Thoracic aorta (tissue), 2 donors: ENCODE data around the gene NUCB1. TPM values are rescaled to one million over a fixed set of nuclear protein-coding genes. Genes with fewer than 3 reads are reported as not detected.
"Not testable (repeated sequence)": the region's sequence is repeated elsewhere in the genome, so short reads cannot be mapped to it uniquely, and the experiment has no call there.

Experiments
- ATAC-seq: fragments of 150-250 bp; one replicate; pipeline ENCODE4 v1.8.0; 2017; ENCODE audit warnings: low read depth; ENCODE audit not compliant: insufficient number of reproducible peaks, low FRiP score
- DNase-seq: peaks from one replicate; pipeline ENCODE4 v3.0.0-alpha.2; 2020; ENCODE audit warnings: low spot score
- H3K27ac ChIP-seq, 2 donors: fragments of 200-600 bp; sonication (generic); 1 replicate in 1 of 2; 2 replicates in 1 of 2; pipeline ENCODE4 v1.5.1; 2016; ENCODE audit warnings: mild to moderate bottlenecking in 2 of 2, moderate library complexity in 2 of 2
- H3K27me3 ChIP-seq: fragments of 200-600 bp; sonication (generic); replicated peaks from 2 replicates; pipeline ENCODE4 v1.6.0; 2016; ENCODE audit warnings: mild to moderate bottlenecking; ENCODE audit not compliant: insufficient read depth
- H3K36me3 ChIP-seq: fragments of 200-600 bp; sonication (generic); one replicate; pipeline ENCODE4 v1.5.1; 2016
- H3K4me1 ChIP-seq, 2 donors: fragments of 200-600 bp; sonication (generic); 1 replicate in 1 of 2; 2 replicates in 1 of 2; pipeline versions ENCODE4 v1.5.1 to v1.6.0; 2016; ENCODE audit warnings: low read depth in 2 of 2, mild to moderate bottlenecking in 1 of 2; ENCODE audit not compliant: control insufficient read depth in 1 of 2
- H3K4me3 ChIP-seq: fragments of 200-600 bp; sonication (generic); 2 replicates; pipeline ENCODE4 v1.5.1; 2016; ENCODE audit warnings: mild to moderate bottlenecking
- H3K9me3 ChIP-seq: fragments of 200-600 bp; sonication (generic); 2 replicates; pipeline ENCODE4 v1.5.1; 2016
- CTCF ChIP-seq: fragments of 200-600 bp; sonication (generic); IDR thresholded peaks from one replicate; pipeline ENCODE4 v1.5.1; 2019; ENCODE audit warnings: antibody characterized with exemption
- total RNA-seq, 2 donors: library from RNA; depleted of rRNA; stranded (reverse); fragments of >200 nt; gene quantifications; one replicate each; pipeline versions ENCODE4 v1.1.0 to v1.2.3, GENCODE V29; 2016

NUCB1 gene
- total RNA-seq, 2 donors from 2014 or later: 415 to 671 TPM

- peaks cover 2 to 14% of the 10 kb centered on the region in 2 donors for H3K4me1 ChIP-seq
- no peaks in the 10 kb centered on the region for H3K27me3 ChIP-seq
- ATAC-seq: no peak
- DNase-seq: no peak
- H3K27ac ChIP-seq: no peak overlapping the region
- no peaks in the 10 kb centered on the region for H3K9me3 ChIP-seq
- H3K4me3 ChIP-seq: peak overlapping the region; percentile 72
- no peak for TF ChIP-seq CTCF
- no peaks in the 10 kb centered on the region for H3K36me3 ChIP-seq
These were observed 3.9 kb upstream of the NUCB1 start for GRCh38 chr19:48896191-48896720.

- peaks cover 6 to 24% of the 10 kb centered on the region in 2 donors for H3K4me1 ChIP-seq
- H3K36me3 ChIP-seq: no peaks in the 10 kb centered on the region
- DNase-seq: no peak
- no peaks in the 10 kb centered on the region for H3K9me3 ChIP-seq
- no peak for TF ChIP-seq CTCF
- no peak overlapping the region for H3K4me3 ChIP-seq
- no peaks in the 10 kb centered on the region for H3K27me3 ChIP-seq
- ATAC-seq: no peak
- H3K27ac ChIP-seq: no peak overlapping the region
These were observed 2.9 kb upstream of the NUCB1 start for GRCh38 chr19:48897181-48897580.

GRCh38 chr19:48899386-48899749 is 744 bp upstream of the NUCB1 start:
- Histone ChIP-seq H3K4me3 (peak overlapping the region; percentile 99), H3K4me1 (peaks cover 13 to 33% of the 10 kb centered on the region in 2 donors), H3K27ac (peak overlapping the region; percentile 81 to 98)
- ATAC-seq, H3K27me3 ChIP-seq, H3K36me3 ChIP-seq, DNase-seq, H3K9me3 ChIP-seq: not testable (repeated sequence)

GRCh38 chr19:48900477-48901406 is 630 bp downstream of the NUCB1 start:
- H3K4me3 ChIP-seq: peak overlapping the region; percentile 99
- peak; percentile 9 for ATAC-seq
- no peaks in the 10 kb centered on the region for H3K9me3 ChIP-seq
- peaks cover 13 to 27% of the 10 kb centered on the region in 2 donors for H3K4me1 ChIP-seq
- DNase-seq: no peak
- H3K27me3 ChIP-seq: no peaks in the 10 kb centered on the region
- H3K36me3 ChIP-seq: peaks cover 14% of the 10 kb centered on the region
- no peak for TF ChIP-seq CTCF
- peak overlapping the region; percentile 81 to 98 for H3K27ac ChIP-seq

GRCh38 chr19:48902291-48902690 is 2.2 kb downstream of the NUCB1 start:
- not testable (repeated sequence) for H3K9me3 ChIP-seq, H3K27ac ChIP-seq, ATAC-seq, H3K27me3 ChIP-seq, DNase-seq
- Histone ChIP-seq H3K4me3 (peak overlapping the region; percentile 31), H3K4me1 (peaks cover 13 to 25% of the 10 kb centered on the region in 2 donors), H3K36me3 (peaks cover 26% of the 10 kb centered on the region)

- H3K4me3 ChIP-seq, H3K27me3 ChIP-seq, DNase-seq, H3K9me3 ChIP-seq, ATAC-seq, H3K27ac ChIP-seq: not testable (repeated sequence)
- peaks cover 34% of the 10 kb centered on the region for H3K36me3 ChIP-seq
- H3K4me1 ChIP-seq: peaks cover 13 to 25% of the 10 kb centered on the region in 2 donors
These were observed 3.7 kb downstream of the NUCB1 start for GRCh38 chr19:48903788-48904187.
